ENCODE data around the gene FPGS. TPM values are rescaled to one million over a fixed set of nuclear protein-coding genes. Genes with fewer than 3 reads are reported as not detected.

Gene FPGS
- total RNA-seq, 1 donor from 2014 or later, result 51.3 TPM

- Mint-ChIP-seq H3K27ac (ENCODE audit: unreplicated experiment) (peak overlapping the region; percentile 64), H3K4me3 (ENCODE audit: unreplicated experiment) (peak overlapping the region; percentile 86)
- TF ChIP-seq, protein P1, sequence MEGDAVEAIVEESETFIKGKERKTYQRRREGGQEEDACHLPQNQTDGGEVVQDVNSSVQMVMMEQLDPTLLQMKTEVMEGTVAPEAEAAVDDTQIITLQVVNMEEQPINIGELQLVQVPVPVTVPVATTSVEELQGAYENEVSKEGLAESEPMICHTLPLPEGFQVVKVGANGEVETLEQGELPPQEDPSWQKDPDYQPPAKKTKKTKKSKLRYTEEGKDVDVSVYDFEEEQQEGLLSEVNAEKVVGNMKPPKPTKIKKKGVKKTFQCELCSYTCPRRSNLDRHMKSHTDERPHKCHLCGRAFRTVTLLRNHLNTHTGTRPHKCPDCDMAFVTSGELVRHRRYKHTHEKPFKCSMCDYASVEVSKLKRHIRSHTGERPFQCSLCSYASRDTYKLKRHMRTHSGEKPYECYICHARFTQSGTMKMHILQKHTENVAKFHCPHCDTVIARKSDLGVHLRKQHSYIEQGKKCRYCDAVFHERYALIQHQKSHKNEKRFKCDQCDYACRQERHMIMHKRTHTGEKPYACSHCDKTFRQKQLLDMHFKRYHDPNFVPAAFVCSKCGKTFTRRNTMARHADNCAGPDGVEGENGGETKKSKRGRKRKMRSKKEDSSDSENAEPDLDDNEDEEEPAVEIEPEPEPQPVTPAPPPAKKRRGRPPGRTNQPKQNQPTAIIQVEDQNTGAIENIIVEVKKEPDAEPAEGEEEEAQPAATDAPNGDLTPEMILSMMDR (IDR thresholded peaks at IDR 0.05; ENCODE audit: unreplicated experiment), result no peak
Observed at GRCh38 chr9:127801955-127802575, 617 bp upstream of the FPGS start.

DNA sequence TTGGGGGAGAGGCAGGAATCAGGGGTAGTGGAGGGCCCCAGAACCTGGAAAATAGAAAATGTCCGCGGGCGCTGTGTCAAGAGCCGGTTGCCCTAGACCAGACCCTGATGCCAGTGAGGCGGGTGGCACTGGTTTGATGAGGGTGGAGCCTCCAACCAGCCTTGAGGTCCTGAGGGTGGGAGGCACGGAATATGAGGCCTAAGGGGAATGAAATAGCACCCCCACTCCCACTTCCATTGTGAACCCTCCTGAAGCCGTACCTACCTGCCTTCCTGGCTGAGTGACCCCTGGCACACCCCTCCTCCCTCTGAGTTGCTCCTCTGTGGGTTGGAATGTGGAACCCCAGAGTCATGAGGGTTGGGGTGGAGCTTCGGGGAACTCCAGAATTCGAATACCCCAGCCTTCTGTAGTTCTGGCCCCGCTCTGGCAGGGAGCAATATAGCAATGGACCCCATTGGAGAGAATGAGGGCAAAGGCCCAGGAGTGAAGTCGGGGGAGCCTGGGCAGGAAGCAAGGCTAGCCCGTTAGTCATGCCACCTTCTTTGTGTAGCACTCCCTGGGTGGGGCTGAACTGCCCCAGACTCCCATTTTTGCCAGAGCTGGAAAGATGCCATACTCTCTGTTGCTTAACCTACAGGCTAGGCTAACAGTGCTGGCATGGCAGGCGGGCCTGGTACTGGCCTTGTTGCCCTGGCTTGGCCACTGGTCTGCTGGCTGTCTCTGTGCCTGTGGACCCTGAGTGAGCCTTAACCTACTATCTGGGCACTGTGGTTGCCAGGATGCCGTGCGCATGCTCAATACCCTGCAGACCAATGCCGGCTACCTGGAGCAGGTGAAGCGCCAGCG lies 1.0 kb downstream of the FPGS start:
- TF ChIP-seq, protein P1 (IDR thresholded peaks at IDR 0.05; ENCODE audit: unreplicated experiment), result no peak
- Mint-ChIP-seq H3K9me3 (ENCODE audit: unreplicated experiment) (no peaks in the 10 kb centered on the region), H3K27me3 (ENCODE audit: unreplicated experiment) (peaks cover 9% of the 10 kb centered on the region), H3K4me3 (ENCODE audit: unreplicated experiment) (peak overlapping the region; percentile 97), H3K4me1 (ENCODE audit: unreplicated experiment) (peaks cover 9% of the 10 kb centered on the region), H3K27ac (ENCODE audit: unreplicated experiment) (peak overlapping the region; percentile 96), H3K36me3 (ENCODE audit: low read depth, unreplicated experiment) (peaks cover 7% of the 10 kb centered on the region)
- no peak for DNase-seq (ENCODE audit: low spot score)

More at GRCh38 chr9:127801955-127802575, 617 bp upstream of the FPGS start:
- Mint-ChIP-seq H3K9me3 (ENCODE audit: unreplicated experiment) (no peaks in the 10 kb centered on the region), H3K27me3 (ENCODE audit: unreplicated experiment) (peaks cover 6% of the 10 kb centered on the region), H3K36me3 (ENCODE audit: low read depth, unreplicated experiment) (peaks cover 7% of the 10 kb centered on the region), H3K4me1 (ENCODE audit: unreplicated experiment) (peaks cover 9% of the 10 kb centered on the region)
- no peak for DNase-seq (ENCODE audit: low spot score)

DNA sequence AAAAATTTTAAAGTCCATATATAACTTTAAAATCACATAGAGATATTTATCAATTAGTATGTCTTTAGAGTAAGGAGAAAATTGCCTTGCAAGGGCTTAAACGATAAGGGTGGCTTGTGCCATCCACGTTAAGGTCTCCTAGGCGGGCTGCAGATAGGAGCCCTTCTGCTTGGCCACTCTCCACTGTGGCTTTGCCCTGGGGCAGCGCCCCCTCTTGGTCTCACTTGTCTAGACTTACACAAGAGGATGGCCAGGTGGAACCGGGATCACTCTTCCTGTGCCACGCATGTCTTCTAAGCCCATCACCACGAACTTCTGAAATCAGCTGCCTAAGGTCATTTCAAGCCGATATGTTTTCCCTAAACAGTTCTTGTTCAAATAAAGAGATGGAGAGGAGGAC lies 2.9 kb downstream of the FPGS start:
- Mint-ChIP-seq H3K4me1 (ENCODE audit: unreplicated experiment) (peaks cover 9% of the 10 kb centered on the region), H3K9me3 (ENCODE audit: unreplicated experiment) (no peaks in the 10 kb centered on the region), H3K27me3 (ENCODE audit: unreplicated experiment) (peaks cover 12% of the 10 kb centered on the region), H3K4me3 (ENCODE audit: unreplicated experiment) (no peak overlapping the region), H3K36me3 (ENCODE audit: low read depth, unreplicated experiment) (peaks cover 10% of the 10 kb centered on the region), H3K27ac (ENCODE audit: unreplicated experiment) (no peak overlapping the region)
- TF ChIP-seq, protein P1 (IDR thresholded peaks at IDR 0.05; ENCODE audit: unreplicated experiment), result peak; percentile 51
- DNase-seq (ENCODE audit: low spot score), result peak; percentile 83

DNA sequence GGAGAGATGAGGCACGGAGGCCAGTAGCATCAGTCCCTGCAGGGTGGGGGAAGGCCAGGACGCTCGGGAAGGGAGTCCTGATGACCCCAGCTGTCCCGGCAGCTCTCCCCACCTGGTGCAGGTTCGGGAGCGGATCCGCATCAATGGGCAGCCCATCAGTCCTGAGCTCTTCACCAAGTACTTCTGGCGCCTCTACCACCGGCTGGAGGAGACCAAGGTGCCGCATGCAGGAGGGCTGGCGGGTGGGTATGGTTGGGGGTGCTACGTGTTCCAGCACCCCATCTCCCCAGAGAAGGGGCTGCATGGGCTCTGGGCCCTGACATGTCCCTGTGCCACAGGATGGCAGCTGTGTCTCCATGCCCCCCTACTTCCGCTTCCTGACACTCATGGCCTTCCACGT lies 4.2 kb downstream of the FPGS start:
- DNase-seq (ENCODE audit: low spot score), result no peak
- peaks cover 9% of the 10 kb centered on the region for H3K4me1 Mint-ChIP-seq (ENCODE audit: unreplicated experiment)
- peaks cover 12% of the 10 kb centered on the region for H3K27me3 Mint-ChIP-seq (ENCODE audit: unreplicated experiment)
- H3K27ac Mint-ChIP-seq (ENCODE audit: unreplicated experiment), result no peak overlapping the region
- TF ChIP-seq, protein P1 (IDR thresholded peaks at IDR 0.05; ENCODE audit: unreplicated experiment), result no peak
- no peaks in the 10 kb centered on the region for H3K9me3 Mint-ChIP-seq (ENCODE audit: unreplicated experiment)
- H3K36me3 Mint-ChIP-seq (ENCODE audit: low read depth, unreplicated experiment), result peaks cover 10% of the 10 kb centered on the region
- no peak overlapping the region for H3K4me3 Mint-ChIP-seq (ENCODE audit: unreplicated experiment)
